ENCODE data around the gene GNG2.

The GNG2 gene

DNA sequence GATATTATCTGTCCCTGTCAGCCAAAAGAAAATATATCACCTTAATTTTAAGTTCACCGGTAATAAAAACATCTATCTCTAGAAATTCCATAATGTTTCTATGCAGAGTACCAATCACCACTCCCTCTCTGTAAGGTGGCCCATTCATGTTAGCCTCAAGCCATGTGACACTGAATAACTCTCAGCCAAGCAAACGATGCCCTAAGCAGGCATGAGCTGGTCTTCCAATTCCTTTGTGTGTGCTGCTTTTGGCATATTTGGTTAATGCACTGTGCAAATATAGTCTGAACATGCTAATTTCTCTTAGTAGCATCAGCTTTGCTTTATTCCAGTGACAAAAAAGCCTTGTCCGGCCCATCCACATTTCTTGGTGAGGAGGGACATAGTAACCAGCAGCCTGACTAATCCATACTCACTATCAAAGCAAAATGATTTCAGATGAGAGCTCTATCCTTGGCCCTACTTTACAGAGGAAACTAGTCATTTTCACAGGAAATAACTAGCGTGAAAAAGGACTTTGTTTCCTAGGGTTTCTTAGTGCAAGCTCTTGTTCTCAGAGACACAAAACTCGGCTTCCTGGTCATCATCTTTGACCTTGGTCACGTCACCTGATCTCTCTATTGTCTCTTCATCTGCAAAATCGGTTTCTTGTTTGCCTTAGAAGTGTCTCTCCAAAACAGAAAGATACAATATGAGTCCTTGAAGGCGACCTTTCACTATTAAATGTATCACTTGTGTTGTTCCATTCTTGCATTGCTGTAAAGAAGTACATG is 69.7 kb downstream of the GNG2 start:
- H3K9me3 ChIP-seq (ENCODE audit: control insufficient read depth, insufficient read depth, low read length): no peaks in the 10 kb centered on the region
- no peak overlapping the region for H3K9ac ChIP-seq (ENCODE audit: low read depth, low read length)
- no peak overlapping the region for H3K4me3 ChIP-seq (ENCODE audit: low read depth, low read length)
- no peaks in the 10 kb centered on the region for H3K27me3 ChIP-seq (ENCODE audit: control insufficient read depth, insufficient read depth, low read length)
- H3K4me1 ChIP-seq (ENCODE audit: control insufficient read depth, insufficient read depth, low read length): no peaks in the 10 kb centered on the region
- H3K36me3 ChIP-seq (ENCODE audit: control insufficient read depth, insufficient read depth, low read length): no peaks in the 10 kb centered on the region

DNA sequence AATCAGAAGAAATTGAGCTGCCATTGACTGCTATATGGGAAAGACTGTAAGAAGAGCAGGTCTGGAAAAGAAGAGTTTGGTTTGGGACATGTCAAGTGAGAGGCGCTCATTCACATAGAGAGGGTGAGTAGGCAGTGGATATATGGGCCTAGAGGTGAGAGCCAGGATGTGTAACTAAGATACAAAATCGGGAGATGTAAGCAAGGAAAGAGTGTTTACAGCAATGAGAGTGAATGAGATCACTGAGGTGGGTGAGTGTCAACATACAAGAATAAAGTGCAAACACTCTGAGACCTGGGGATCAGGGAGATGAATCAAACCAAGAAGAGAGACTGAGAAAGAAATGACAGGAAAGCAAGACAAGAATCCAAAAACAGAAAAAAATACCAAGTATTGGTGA is 70.9 kb downstream of the GNG2 start:
- H3K36me3 ChIP-seq (ENCODE audit: control insufficient read depth, insufficient read depth, low read length): no peaks in the 10 kb centered on the region
- H3K4me3 ChIP-seq (ENCODE audit: low read depth, low read length): no peak overlapping the region
- no peaks in the 10 kb centered on the region for H3K27me3 ChIP-seq (ENCODE audit: control insufficient read depth, insufficient read depth, low read length)
- no peaks in the 10 kb centered on the region for H3K4me1 ChIP-seq (ENCODE audit: control insufficient read depth, insufficient read depth, low read length)
- no peak overlapping the region for H3K9ac ChIP-seq (ENCODE audit: low read depth, low read length)
- no peaks in the 10 kb centered on the region for H3K9me3 ChIP-seq (ENCODE audit: control insufficient read depth, insufficient read depth, low read length)

DNA sequence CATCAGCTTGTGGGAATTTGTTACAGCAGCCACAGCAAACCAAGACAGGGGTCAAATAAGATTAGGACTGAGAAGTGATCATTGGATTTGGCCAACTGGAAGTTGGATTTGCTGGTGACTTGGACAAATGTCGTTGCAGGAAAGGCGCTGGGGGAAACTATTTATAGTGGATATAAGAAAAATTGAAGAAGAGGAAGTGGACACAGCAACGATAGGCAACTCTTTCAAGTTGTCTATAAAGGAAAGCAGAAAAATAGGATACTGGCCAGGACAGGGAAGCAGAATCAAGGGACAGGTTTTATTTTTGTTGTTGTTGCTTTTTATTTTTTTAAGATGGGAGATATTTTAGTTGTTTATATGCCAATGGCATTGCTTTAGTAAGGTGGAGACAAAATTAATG is 72.8 kb downstream of the GNG2 start:
- Histone ChIP-seq H3K27me3 (ENCODE audit: control insufficient read depth, insufficient read depth, low read length) (no peaks in the 10 kb centered on the region), H3K9ac (ENCODE audit: low read depth, low read length) (no peak overlapping the region), H3K9me3 (ENCODE audit: control insufficient read depth, insufficient read depth, low read length) (no peaks in the 10 kb centered on the region), H3K4me1 (ENCODE audit: control insufficient read depth, insufficient read depth, low read length) (no peaks in the 10 kb centered on the region), H3K36me3 (ENCODE audit: control insufficient read depth, insufficient read depth, low read length) (no peaks in the 10 kb centered on the region), H3K4me3 (ENCODE audit: low read depth, low read length) (no peak overlapping the region)

GRCh38 chr14:51938137-51938536 is 77.7 kb downstream of the GNG2 start:
- Histone ChIP-seq H3K27me3 (ENCODE audit: control insufficient read depth, insufficient read depth, low read length) (no peaks in the 10 kb centered on the region), H3K36me3 (ENCODE audit: control insufficient read depth, insufficient read depth, low read length) (no peaks in the 10 kb centered on the region), H3K9me3 (ENCODE audit: control insufficient read depth, insufficient read depth, low read length) (no peaks in the 10 kb centered on the region), H3K9ac (ENCODE audit: low read depth, low read length) (no peak overlapping the region), H3K4me1 (ENCODE audit: control insufficient read depth, insufficient read depth, low read length) (no peaks in the 10 kb centered on the region), H3K4me3 (ENCODE audit: low read depth, low read length) (no peak overlapping the region)

DNA sequence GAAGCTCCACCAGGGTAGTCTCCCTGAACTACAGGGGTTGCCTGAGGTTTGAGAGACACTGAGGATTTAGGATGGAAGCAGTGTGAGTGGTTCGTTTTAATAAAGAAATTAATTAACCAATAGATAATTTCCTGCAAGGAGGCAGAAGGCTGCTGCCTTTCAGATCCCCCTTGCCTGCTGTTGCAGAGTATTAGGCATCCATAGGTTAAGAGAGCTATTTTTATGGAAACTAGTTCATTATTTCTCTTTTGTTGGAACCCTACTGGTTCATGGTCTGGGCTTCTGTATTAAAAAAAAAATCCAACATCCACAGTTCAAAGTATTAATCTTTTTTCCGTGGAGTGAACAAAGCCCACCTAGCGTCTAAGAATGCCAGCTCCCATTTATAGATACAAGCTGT is 78.4 kb downstream of the GNG2 start:
- H3K9me3 ChIP-seq (ENCODE audit: control insufficient read depth, insufficient read depth, low read length): no peaks in the 10 kb centered on the region

DNA sequence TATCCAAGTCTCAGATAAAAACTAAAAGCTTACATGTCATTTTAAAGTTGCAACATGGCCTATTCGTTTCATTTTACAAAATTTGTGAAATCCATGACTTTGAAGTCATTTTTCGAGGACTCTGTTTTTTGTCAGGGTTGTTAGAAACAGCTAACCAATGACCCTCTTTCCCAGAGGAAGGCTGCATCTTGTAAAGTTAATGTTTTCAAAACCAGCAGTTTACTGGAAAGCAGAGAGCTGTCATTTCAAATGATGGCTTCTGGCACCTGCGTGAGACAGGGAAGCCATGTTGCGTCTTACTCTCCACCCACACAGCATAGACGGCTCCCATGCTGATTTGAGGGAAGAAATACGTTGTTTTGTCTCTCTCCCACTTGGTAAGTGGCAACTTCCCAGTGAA is 78.8 kb downstream of the GNG2 start:
- Histone ChIP-seq H3K4me1 (ENCODE audit: control insufficient read depth, insufficient read depth, low read length) (no peaks in the 10 kb centered on the region), H3K9ac (ENCODE audit: low read depth, low read length) (no peak overlapping the region), H3K36me3 (ENCODE audit: control insufficient read depth, insufficient read depth, low read length) (no peaks in the 10 kb centered on the region), H3K4me3 (ENCODE audit: low read depth, low read length) (no peak overlapping the region), H3K9me3 (ENCODE audit: control insufficient read depth, insufficient read depth, low read length) (no peaks in the 10 kb centered on the region), H3K27me3 (ENCODE audit: control insufficient read depth, insufficient read depth, low read length) (no peaks in the 10 kb centered on the region)

More for the DNA sequence above, 78.4 kb downstream of the GNG2 start:
- Histone ChIP-seq H3K9ac (ENCODE audit: low read depth, low read length) (no peak overlapping the region), H3K36me3 (ENCODE audit: control insufficient read depth, insufficient read depth, low read length) (no peaks in the 10 kb centered on the region), H3K4me1 (ENCODE audit: control insufficient read depth, insufficient read depth, low read length) (no peaks in the 10 kb centered on the region), H3K4me3 (ENCODE audit: low read depth, low read length) (no peak overlapping the region), H3K27me3 (ENCODE audit: control insufficient read depth, insufficient read depth, low read length) (no peaks in the 10 kb centered on the region)

- Histone ChIP-seq H3K9ac (ENCODE audit: low read depth, low read length) (no peak overlapping the region), H3K4me3 (ENCODE audit: low read depth, low read length) (no peak overlapping the region), H3K27me3 (ENCODE audit: control insufficient read depth, insufficient read depth, low read length) (no peaks in the 10 kb centered on the region), H3K36me3 (ENCODE audit: control insufficient read depth, insufficient read depth, low read length) (no peaks in the 10 kb centered on the region), H3K9me3 (ENCODE audit: control insufficient read depth, insufficient read depth, low read length) (no peaks in the 10 kb centered on the region), H3K4me1 (ENCODE audit: control insufficient read depth, insufficient read depth, low read length) (no peaks in the 10 kb centered on the region)
Observed at GRCh38 chr14:51939755-51940301, 79.4 kb downstream of the GNG2 start.

GRCh38 chr14:51942971-51943370 is 82.6 kb downstream of the GNG2 start:
- Histone ChIP-seq H3K9ac (ENCODE audit: low read depth, low read length) (no peak overlapping the region), H3K27me3 (ENCODE audit: control insufficient read depth, insufficient read depth, low read length) (no peaks in the 10 kb centered on the region), H3K4me3 (ENCODE audit: low read depth, low read length) (no peak overlapping the region), H3K36me3 (ENCODE audit: control insufficient read depth, insufficient read depth, low read length) (no peaks in the 10 kb centered on the region), H3K9me3 (ENCODE audit: control insufficient read depth, insufficient read depth, low read length) (no peaks in the 10 kb centered on the region), H3K4me1 (ENCODE audit: control insufficient read depth, insufficient read depth, low read length) (no peaks in the 10 kb centered on the region)

DNA sequence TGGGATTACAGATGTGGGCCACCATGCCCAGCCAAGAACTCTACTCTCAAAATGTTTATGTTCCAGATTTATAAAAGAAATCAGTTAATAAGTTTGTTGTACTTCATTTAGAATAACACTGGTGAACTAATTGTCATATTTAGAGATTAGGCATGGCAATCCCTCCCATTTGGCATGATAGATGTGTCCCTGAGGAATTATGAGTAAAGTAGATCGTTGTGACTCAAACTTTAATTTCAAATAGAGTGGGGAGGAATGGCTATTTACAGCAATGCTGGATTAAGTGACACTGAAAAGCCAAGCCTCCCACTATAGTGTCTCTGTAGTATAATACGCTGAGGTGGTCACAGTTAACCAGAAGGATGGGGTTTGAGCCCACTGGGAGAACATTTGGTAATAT is 89.6 kb downstream of the GNG2 start:
- Histone ChIP-seq H3K36me3 (ENCODE audit: control insufficient read depth, insufficient read depth, low read length) (no peaks in the 10 kb centered on the region), H3K9ac (ENCODE audit: low read depth, low read length) (no peak overlapping the region), H3K9me3 (ENCODE audit: control insufficient read depth, insufficient read depth, low read length) (no peaks in the 10 kb centered on the region), H3K27me3 (ENCODE audit: control insufficient read depth, insufficient read depth, low read length) (no peaks in the 10 kb centered on the region), H3K4me1 (ENCODE audit: control insufficient read depth, insufficient read depth, low read length) (no peaks in the 10 kb centered on the region), H3K4me3 (ENCODE audit: low read depth, low read length) (no peak overlapping the region)

- H3K9me3 ChIP-seq (ENCODE audit: control insufficient read depth, insufficient read depth, low read length): no peaks in the 10 kb centered on the region
- no peaks in the 10 kb centered on the region for H3K36me3 ChIP-seq (ENCODE audit: control insufficient read depth, insufficient read depth, low read length)
Observed at GRCh38 chr14:51951656-51952055, 91.2 kb downstream of the GNG2 start.

GRCh38 chr14:51954031-51954430 is 93.6 kb downstream of the GNG2 start:
- H3K9ac ChIP-seq (ENCODE audit: low read depth, low read length): no peak overlapping the region
- no peaks in the 10 kb centered on the region for H3K9me3 ChIP-seq (ENCODE audit: control insufficient read depth, insufficient read depth, low read length)
- no peaks in the 10 kb centered on the region for H3K4me1 ChIP-seq (ENCODE audit: control insufficient read depth, insufficient read depth, low read length)
- no peaks in the 10 kb centered on the region for H3K36me3 ChIP-seq (ENCODE audit: control insufficient read depth, insufficient read depth, low read length)
- H3K27me3 ChIP-seq (ENCODE audit: control insufficient read depth, insufficient read depth, low read length): no peaks in the 10 kb centered on the region
- H3K4me3 ChIP-seq (ENCODE audit: low read depth, low read length): no peak overlapping the region

More at GRCh38 chr14:51951656-51952055, 91.2 kb downstream of the GNG2 start:
- no peak overlapping the region for H3K4me3 ChIP-seq (ENCODE audit: low read depth, low read length)
- no peak overlapping the region for H3K9ac ChIP-seq (ENCODE audit: low read depth, low read length)
- H3K4me1 ChIP-seq (ENCODE audit: control insufficient read depth, insufficient read depth, low read length): no peaks in the 10 kb centered on the region
- H3K27me3 ChIP-seq (ENCODE audit: control insufficient read depth, insufficient read depth, low read length): no peaks in the 10 kb centered on the region

DNA sequence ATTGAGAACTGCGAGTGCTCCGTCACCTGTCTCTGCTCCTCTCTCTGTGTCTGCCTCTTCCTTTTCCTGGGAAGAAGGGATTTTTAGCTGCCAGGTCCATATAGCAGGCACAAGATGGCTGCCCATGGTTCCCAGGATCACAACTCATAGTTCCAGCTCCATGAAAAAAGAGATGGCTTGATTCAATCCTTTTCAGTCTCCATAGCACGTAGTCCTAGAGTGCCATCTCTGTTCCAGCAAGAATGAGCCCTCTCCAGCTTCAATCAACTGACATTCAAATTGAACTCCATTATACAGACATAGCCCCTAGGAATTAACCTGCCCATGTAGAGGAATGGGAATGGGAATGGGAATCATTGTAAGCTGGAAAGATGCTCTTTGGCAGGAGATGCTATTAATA is 94.2 kb downstream of the GNG2 start:
- Histone ChIP-seq H3K27me3 (ENCODE audit: control insufficient read depth, insufficient read depth, low read length) (no peaks in the 10 kb centered on the region), H3K4me1 (ENCODE audit: control insufficient read depth, insufficient read depth, low read length) (no peaks in the 10 kb centered on the region), H3K9me3 (ENCODE audit: control insufficient read depth, insufficient read depth, low read length) (no peaks in the 10 kb centered on the region), H3K4me3 (ENCODE audit: low read depth, low read length) (no peak overlapping the region), H3K9ac (ENCODE audit: low read depth, low read length) (no peak overlapping the region), H3K36me3 (ENCODE audit: control insufficient read depth, insufficient read depth, low read length) (no peaks in the 10 kb centered on the region)

All from iPS-15b (cell line).